ENCODE results near the gene ZNF292. TPM values are rescaled to one million over a fixed set of nuclear protein-coding genes. Genes with fewer than 3 reads are reported as not detected.

Gene ZNF292
- total RNA-seq, result 31.1 and 38.3 TPM in 2 replicates
- 20.9 and 31.4 TPM in 2 replicates for polyA plus RNA-seq

DNA sequence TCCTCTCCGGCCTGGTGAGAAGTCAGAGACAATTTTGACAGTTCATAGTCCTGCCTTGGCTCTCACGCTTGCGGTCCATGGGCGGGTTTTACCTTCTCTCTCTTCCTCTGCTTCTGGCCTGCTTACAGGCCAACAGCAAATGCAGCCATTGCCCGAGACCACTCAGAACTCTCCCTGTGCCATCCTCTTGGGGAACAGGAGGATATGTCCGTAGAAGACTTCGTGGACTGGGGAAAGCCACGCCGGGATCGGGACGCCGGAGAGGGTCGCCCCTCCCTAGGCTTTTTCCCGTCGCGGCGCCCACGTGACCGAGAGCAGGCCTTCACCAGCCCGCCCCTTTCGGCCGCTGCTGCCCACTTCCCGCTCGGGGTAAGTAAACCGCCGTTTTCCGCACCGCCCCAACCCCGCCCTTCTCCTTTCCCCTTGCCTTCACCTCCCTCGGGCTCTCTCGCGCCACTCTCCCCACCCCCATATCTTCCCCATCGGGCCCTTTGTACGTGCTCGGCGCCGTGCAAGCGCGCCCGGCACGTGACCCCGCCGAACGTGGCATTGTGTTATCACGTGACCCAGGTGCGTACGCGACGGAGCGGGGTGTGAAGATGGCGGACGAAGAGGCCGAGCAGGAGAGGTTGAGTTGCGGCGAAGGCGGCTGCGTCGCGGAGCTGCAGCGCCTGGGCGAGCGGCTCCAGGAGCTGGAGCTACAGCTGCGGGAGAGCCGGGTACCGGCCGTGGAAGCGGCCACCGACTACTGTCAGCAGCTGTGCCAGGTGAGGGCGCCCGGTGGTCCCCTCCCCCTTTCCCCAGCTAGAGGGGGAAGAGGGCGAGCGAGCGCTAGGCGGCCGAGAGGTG lies at the start of gene ZNF292:
Gene ZNF292, plus strand, starts transcription at position 573 of the 849 bp plus-strand sequence. Its CDS starts 27 bp downstream, at position 600.
- H3K27me3 ChIP-seq, result no peaks in the 10 kb centered on the region
- peak within 1 kb of the TSS; percentile 80 for H3K4me2 ChIP-seq
- TF ChIP-seq EZH2 (IDR thresholded peaks at IDR 0.05; ENCODE audit: borderline replicate concordance), result no peak
- no peak for TF ChIP-seq EZH2phosphoT487 (IDR thresholded peaks at IDR 0.05; ENCODE audit: low read depth, severe bottlenecking, unreplicated experiment)
- no peak for TF ChIP-seq CTCF (IDR thresholded peaks at IDR 0.05; ENCODE audit: poor library complexity)
- H3K79me2 ChIP-seq, result peaks cover 64% of the 10 kb centered on the region
- peak within 1 kb of the TSS; percentile 93 for H3K27ac ChIP-seq
- H2AFZ ChIP-seq, result peak within 1 kb of the TSS; percentile 86
- no peaks in the 10 kb centered on the region for H3K9me2 ChIP-seq (replicated peaks; ENCODE audit: insufficient read depth)
- peaks cover 22% of the 10 kb centered on the region for H3K4me1 ChIP-seq (ENCODE audit: insufficient read depth)
- H4K20me1 ChIP-seq (ENCODE audit: insufficient read depth, poor library complexity, severe bottlenecking), result peaks cover 39% of the 10 kb centered on the region
- H3K36me3 ChIP-seq (replicated peaks; ENCODE audit: insufficient read depth, low read depth), result no peaks in the 10 kb centered on the region
- peak within 1 kb of the TSS; percentile 62 for H3K4me3 ChIP-seq
- peak; percentile 98 for DNase-seq (ENCODE audit: low spot score)
- WGBS (ENCODE audit: low lambda C conversion rate, missing lambda C conversion rate), result 1% methylated on average over 56 of the region's 75 CpGs
- no peaks in the 10 kb centered on the region for H3K9me3 ChIP-seq (ENCODE audit: low read depth)

DNA sequence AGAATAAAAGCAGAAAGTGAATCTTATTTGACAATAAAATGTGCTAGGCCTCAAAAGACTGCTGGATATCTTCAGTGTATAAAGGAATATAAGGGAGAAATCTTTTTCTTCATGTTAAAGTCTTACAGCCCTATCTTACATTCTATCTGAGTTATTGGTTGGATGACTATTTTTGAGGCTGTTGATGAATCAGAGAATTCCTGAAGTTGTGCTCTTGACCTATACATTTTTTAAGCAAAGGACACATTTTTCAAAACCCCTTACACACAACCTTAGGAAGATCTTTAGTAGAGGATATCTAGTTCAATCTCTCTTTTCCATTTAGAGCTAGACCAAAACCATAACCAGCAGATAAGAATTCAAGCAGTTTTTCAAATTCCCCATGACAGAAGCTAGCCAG lies 49.5 kb upstream of the ZNF292 start:
- Histone ChIP-seq H3K4me2 (no peak overlapping the region), H4K20me1 (ENCODE audit: insufficient read depth, poor library complexity, severe bottlenecking) (no peaks in the 10 kb centered on the region), H3K36me3 (replicated peaks; ENCODE audit: insufficient read depth, low read depth) (no peaks in the 10 kb centered on the region), H3K27me3 (no peaks in the 10 kb centered on the region), H3K27ac (no peak overlapping the region), H2AFZ (no peak overlapping the region), H3K9me2 (replicated peaks; ENCODE audit: insufficient read depth) (no peaks in the 10 kb centered on the region), H3K79me2 (no peaks in the 10 kb centered on the region), H3K4me3 (no peak overlapping the region), H3K9me3 (ENCODE audit: low read depth) (no peaks in the 10 kb centered on the region), H3K4me1 (ENCODE audit: insufficient read depth) (no peaks in the 10 kb centered on the region)
- TF ChIP-seq EZH2phosphoT487 (IDR thresholded peaks at IDR 0.05; ENCODE audit: low read depth, severe bottlenecking, unreplicated experiment) (no peak), CTCF (IDR thresholded peaks at IDR 0.05; ENCODE audit: poor library complexity) (no peak), EZH2 (IDR thresholded peaks at IDR 0.05; ENCODE audit: borderline replicate concordance) (no peak)
- no peak for DNase-seq (ENCODE audit: low spot score)

- Histone ChIP-seq H3K27ac (no peak overlapping the region), H3K4me1 (ENCODE audit: insufficient read depth) (no peaks in the 10 kb centered on the region), H3K9me3 (ENCODE audit: low read depth) (no peaks in the 10 kb centered on the region), H3K27me3 (no peaks in the 10 kb centered on the region), H2AFZ (no peak overlapping the region), H3K79me2 (no peaks in the 10 kb centered on the region), H3K4me3 (no peak overlapping the region), H3K4me2 (no peak overlapping the region), H3K9me2 (replicated peaks; ENCODE audit: insufficient read depth) (no peaks in the 10 kb centered on the region), H3K36me3 (replicated peaks; ENCODE audit: insufficient read depth, low read depth) (no peaks in the 10 kb centered on the region), H4K20me1 (ENCODE audit: insufficient read depth, poor library complexity, severe bottlenecking) (no peaks in the 10 kb centered on the region)
- no peak for DNase-seq (ENCODE audit: low spot score)
- TF ChIP-seq CTCF (IDR thresholded peaks at IDR 0.05; ENCODE audit: poor library complexity), result no peak
- no peak for TF ChIP-seq EZH2 (IDR thresholded peaks at IDR 0.05; ENCODE audit: borderline replicate concordance)
- no peak for TF ChIP-seq EZH2phosphoT487 (IDR thresholded peaks at IDR 0.05; ENCODE audit: low read depth, severe bottlenecking, unreplicated experiment)
- 93% methylated on average over 1 of the region's 1 CpG for WGBS (ENCODE audit: low lambda C conversion rate, missing lambda C conversion rate)
Observed at GRCh38 chr6:87110636-87111035, 44.7 kb upstream of the ZNF292 start.
